Activated naive CD4-positive, alpha-beta T cell treated with anti-CD3 and anti-CD28 coated beads, Interleukin-2, amount 50 U/mL, for 24 hours (primary cell): Measurements from ENCODE around the gene NPR1.

Source experiments
- H3K27ac Mint-ChIP-seq: one replicate; pipeline ENCODE4 v1.8.0; 2021; ENCODE audit warnings: mild to moderate bottlenecking, mixed read lengths
- H3K27me3 Mint-ChIP-seq: one replicate; pipeline ENCODE4 v1.8.0; 2021; ENCODE audit warnings: mixed read lengths
- H3K36me3 Mint-ChIP-seq: one replicate; pipeline ENCODE4 v1.8.0; 2021; ENCODE audit warnings: mixed read lengths
- H3K4me1 Mint-ChIP-seq: one replicate; pipeline ENCODE4 v1.8.0; 2021; ENCODE audit warnings: mixed read lengths
- H3K4me3 Mint-ChIP-seq: one replicate; pipeline ENCODE4 v1.8.0; 2021; ENCODE audit warnings: mild to moderate bottlenecking, mixed read lengths
- H3K9me3 Mint-ChIP-seq: one replicate; pipeline ENCODE4 v1.8.0; 2021; ENCODE audit warnings: mixed read lengths

Gene NPR1

DNA sequence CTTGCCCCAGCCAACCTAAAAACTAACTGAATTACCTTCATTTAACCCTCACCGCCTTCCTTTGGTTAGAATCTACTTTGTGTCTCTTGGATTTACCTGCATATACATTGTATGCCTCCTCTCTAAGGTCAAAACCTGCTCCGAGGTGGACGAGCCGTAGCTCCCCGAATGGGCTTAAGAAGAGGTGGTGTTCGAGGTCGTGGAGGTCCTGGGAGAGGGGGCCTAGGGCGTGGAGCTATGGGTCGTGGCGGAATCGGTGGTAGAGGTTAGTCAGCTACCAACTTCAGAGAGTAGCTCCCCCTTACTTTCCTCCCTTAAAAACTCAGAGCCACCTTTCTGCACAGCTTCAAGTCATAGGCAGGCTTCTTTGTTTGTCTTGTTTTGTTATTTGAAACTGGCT, 35.4 kb upstream of the NPR1 start:
- peaks cover 35% of the 10 kb centered on the region for H3K36me3 Mint-ChIP-seq
- H3K4me1 Mint-ChIP-seq: peaks cover 66% of the 10 kb centered on the region
- no peaks in the 10 kb centered on the region for H3K9me3 Mint-ChIP-seq
- H3K27me3 Mint-ChIP-seq: no peaks in the 10 kb centered on the region
- no peak overlapping the region for H3K4me3 Mint-ChIP-seq
- peak overlapping the region; percentile 10 for H3K27ac Mint-ChIP-seq

DNA sequence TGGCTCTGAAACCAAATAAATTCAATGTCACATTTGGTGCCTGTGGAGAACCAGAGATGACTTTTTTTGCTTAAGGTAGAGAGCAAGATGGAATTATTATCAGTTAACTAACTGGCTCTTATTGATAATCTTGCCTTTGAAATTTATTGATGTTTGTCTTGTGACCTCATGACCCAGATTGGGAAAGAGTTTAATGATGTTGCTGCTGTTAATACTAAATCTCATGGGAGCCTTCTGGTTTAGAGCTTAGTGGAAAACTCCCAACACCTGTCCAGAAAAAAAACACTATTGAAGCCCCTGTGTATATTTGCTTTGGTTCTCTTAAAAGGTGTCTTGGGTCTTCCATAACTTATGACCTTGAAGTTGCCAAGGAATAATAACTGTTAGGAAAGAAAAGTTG, 34.7 kb upstream of the NPR1 start:
- Mint-ChIP-seq H3K4me3 (no peak overlapping the region), H3K27ac (peak overlapping the region; percentile 80), H3K27me3 (no peaks in the 10 kb centered on the region), H3K36me3 (peaks cover 35% of the 10 kb centered on the region), H3K4me1 (peaks cover 73% of the 10 kb centered on the region), H3K9me3 (no peaks in the 10 kb centered on the region)

DNA sequence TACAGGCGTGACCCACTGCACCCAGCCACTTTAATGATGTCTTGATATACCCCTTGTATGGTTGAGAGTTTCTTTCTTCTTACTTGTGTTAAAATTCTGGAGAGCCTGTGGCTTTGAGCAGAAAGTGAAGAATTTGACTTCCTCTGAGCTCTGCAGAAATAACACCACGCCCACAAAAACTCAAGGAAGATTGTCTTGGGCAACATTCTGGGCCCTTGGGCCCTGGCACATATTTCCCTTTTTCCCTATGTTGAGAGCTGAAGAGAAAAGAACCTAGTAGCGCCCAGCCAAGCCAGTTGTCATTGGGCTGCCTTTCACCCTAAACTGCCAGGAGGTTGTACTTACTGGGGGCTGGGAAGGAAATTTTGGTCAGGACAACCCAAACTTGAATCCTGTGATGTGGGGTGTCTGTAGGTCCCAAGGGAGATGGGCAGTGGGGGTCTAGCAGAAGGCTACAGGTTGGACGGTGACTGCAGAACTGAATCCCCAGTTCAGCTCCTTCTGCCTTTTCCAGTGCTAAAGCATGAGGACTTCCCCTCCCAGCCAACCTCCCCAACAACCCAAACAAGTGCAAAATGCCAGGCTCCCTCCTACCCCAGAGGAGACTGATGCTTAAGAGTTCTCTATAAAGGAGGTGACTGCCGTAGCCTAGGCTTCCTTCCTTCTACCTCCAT, 31.7 kb upstream of the NPR1 start:
- Mint-ChIP-seq H3K27ac (peak overlapping the region; percentile 56), H3K4me1 (peaks cover 78% of the 10 kb centered on the region), H3K36me3 (peaks cover 31% of the 10 kb centered on the region), H3K4me3 (no peak overlapping the region), H3K9me3 (no peaks in the 10 kb centered on the region), H3K27me3 (no peaks in the 10 kb centered on the region)

DNA sequence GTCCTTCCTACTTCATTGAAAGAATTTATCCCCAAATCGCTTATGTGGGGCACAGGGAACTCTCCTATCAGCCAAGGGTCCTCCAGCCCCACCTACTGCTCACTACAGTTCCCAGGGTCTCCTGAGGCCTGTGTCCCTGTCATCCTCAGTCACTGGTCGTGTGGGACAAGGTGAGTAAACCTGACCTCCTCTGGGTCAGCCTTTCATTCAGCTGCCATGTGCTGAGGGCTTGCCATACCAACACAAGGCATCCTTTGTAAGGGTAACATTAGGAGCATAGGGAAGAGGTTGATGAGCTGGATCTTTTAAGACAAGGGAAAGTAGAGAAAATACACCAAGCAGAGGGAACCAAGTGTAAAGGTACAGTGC, 31.2 kb upstream of the NPR1 start:
- peak overlapping the region; percentile 56 for H3K27ac Mint-ChIP-seq
- peaks cover 74% of the 10 kb centered on the region for H3K4me1 Mint-ChIP-seq
- peaks cover 29% of the 10 kb centered on the region for H3K36me3 Mint-ChIP-seq
- H3K9me3 Mint-ChIP-seq: no peaks in the 10 kb centered on the region
- no peak overlapping the region for H3K4me3 Mint-ChIP-seq
- no peaks in the 10 kb centered on the region for H3K27me3 Mint-ChIP-seq

DNA sequence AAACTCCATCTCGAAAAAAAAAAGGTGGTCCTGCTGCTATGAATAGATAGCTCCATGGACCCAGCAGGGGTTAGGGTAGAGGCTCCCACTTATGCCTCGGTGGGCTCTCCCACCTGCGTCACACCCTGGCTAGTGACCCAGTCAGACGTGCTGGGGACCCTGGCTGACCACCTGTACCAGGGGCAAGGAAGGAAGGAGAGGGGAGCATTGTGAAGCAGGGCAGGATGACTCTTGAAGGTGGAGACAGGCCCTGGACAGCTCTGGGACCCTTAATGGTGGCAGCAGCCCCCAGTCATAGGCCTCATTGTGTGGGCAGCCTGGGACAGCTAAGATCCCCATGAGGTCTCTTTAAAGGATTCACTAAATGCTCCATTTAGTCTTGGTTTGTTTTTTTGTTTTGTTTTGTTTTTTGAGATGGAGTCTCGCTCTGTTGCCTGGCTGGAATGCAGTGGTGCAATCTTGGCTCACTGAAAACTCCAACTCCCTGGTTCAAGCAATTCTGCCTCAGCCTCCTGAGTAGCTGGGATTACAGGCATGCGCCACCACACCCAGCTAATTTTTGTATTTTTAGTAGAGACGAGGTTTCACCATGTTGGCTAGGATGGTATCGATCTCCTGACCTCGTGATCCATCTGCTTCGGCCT, 30.4 kb upstream of the NPR1 start:
- Mint-ChIP-seq H3K27me3 (no peaks in the 10 kb centered on the region), H3K9me3 (no peaks in the 10 kb centered on the region), H3K4me1 (peaks cover 70% of the 10 kb centered on the region), H3K27ac (peak overlapping the region; percentile 46), H3K4me3 (no peak overlapping the region), H3K36me3 (peaks cover 27% of the 10 kb centered on the region)

DNA sequence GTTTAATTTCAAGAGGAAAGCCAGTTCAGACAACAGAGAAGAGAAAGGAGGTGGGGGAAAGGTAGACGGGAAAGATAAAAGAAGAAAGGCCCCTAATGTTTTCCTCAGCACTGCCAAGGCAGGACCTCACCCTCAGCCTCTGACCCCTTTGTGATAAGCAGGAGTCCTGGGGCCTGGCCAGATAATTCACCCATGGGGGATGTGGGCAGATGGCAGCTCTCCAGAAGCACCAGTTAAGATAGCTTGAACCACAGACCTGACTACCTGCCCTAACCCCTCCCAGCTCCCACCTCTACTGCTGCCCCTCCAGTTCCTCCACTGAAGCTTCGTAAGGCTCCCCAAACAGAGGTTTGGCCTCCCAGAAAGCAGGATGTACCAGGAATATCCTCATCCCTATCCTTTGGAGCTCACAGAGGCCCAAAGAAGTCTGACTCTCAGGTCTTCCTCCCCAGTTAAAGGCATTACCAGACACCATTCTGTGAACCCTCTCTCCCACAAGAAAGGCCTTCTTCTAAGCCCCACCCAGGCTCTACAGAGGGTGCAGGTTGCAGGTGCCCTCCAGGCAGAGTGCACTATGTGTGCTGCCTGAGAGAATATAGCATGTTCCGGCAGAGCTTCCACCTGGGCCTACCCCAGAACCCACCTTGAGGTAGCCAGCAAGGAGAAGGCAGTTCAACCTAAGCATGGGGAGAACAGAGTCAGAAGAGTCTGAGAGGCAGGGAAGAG, 29.2 kb upstream of the NPR1 start:
- Mint-ChIP-seq H3K36me3 (peaks cover 21% of the 10 kb centered on the region), H3K27ac (peak overlapping the region; percentile 93), H3K4me3 (peak overlapping the region; percentile 59), H3K9me3 (no peaks in the 10 kb centered on the region), H3K4me1 (peaks cover 59% of the 10 kb centered on the region), H3K27me3 (no peaks in the 10 kb centered on the region)

DNA sequence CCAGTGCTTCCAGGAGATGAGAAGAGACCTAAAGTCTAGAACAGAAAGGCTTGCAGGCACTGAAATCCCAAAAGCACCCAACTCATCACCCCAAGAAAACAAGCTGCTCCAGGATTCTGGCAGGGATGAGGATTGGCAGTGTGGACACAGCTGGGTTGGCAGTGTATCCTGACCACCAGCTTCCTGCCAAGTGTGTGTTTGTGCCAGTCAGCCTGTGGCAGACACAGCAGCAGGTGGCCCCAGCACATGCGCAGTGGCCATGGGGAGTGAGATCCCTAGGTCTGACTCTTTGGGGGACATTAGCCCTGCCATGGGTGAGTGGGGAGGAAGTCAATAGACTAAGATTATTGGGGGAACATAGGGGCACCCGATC, 28.6 kb upstream of the NPR1 start:
- H3K36me3 Mint-ChIP-seq: peaks cover 17% of the 10 kb centered on the region
- peaks cover 53% of the 10 kb centered on the region for H3K4me1 Mint-ChIP-seq
- H3K27ac Mint-ChIP-seq: peak overlapping the region; percentile 93
- H3K27me3 Mint-ChIP-seq: no peaks in the 10 kb centered on the region
- H3K4me3 Mint-ChIP-seq: peak overlapping the region; percentile 59
- no peaks in the 10 kb centered on the region for H3K9me3 Mint-ChIP-seq

DNA sequence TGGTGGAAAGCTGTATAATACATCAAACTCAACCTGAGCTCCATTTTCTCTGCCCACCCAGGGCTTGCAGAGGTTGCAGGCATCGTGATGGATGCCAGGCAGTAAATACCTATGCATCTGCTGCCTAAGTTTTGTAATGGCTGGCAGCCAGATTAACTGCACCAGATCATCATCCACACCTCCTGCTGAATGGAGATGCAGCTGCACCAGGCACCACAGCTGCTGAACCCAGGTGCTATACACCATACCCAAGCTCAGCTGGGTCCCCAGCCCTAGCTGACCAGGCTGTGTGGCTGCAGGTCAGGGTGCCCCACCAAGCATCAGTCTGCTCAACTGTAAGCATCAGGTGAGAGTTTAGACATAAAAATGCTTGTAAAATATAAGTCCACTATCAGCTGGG, 26.7 kb upstream of the NPR1 start:
- Mint-ChIP-seq H3K4me1 (peaks cover 34% of the 10 kb centered on the region), H3K9me3 (no peaks in the 10 kb centered on the region)

DNA sequence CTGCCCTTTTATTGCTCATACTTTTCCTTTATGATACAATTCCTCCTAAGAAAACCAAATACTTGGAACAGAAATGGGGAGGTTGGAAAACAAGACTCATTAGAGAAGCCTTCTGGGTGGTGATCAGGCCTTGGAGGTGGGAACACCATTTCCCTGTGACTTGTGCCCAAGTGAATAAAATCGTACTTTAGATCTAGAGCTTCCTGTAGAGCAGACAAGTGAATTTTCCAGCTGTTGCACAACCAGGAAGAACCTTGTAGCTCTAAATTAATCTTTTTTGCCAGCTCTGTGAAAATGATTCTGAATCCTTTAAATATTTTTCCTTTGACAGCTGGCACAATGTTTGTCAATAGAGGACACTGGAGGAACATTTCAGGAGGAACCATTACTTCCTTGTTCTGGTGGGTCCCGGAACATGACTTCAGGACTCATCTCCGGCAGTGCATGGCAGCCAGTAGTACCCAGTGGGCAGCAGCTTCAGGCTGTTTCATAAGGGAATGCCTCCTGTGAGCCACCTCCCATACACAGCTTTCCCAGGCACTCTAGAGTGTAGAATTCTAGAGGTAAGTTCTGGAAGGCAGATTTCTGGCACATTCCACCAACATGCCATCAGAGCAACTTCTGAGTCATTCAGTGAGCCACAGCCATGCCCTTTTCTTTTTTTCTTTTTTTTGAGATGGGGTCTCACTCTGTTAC, 25.5 kb upstream of the NPR1 start:
- H3K4me1 Mint-ChIP-seq: peaks cover 24% of the 10 kb centered on the region
- H3K4me3 Mint-ChIP-seq: no peak overlapping the region
- H3K27ac Mint-ChIP-seq: no peak overlapping the region
- H3K36me3 Mint-ChIP-seq: no peaks in the 10 kb centered on the region
- H3K9me3 Mint-ChIP-seq: no peaks in the 10 kb centered on the region
- H3K27me3 Mint-ChIP-seq: no peaks in the 10 kb centered on the region

More for the DNA sequence above, 26.7 kb upstream of the NPR1 start:
- Mint-ChIP-seq H3K4me3 (no peak overlapping the region), H3K36me3 (peaks cover 2% of the 10 kb centered on the region), H3K27me3 (no peaks in the 10 kb centered on the region), H3K27ac (no peak overlapping the region)

DNA sequence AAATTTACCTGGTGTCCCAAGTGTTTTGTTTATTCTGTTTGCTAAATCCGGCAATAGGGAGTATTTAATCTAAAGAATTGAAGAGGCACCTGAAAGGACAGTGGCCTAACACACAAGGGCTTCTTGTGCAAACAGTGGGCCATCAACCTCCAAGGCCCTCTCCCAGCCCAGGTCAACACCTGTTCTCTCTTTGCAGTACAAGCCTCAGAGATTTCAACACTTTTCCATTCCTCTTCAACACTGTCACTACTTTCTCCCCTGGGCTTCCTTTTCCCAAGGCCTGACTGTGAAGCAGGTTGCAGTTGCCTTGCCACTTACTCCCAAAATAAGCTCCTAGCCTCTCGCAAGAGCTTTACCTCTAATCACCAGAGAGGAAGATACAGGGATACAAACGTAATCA, 23.2 kb upstream of the NPR1 start:
- no peaks in the 10 kb centered on the region for H3K9me3 Mint-ChIP-seq
- no peaks in the 10 kb centered on the region for H3K27me3 Mint-ChIP-seq

DNA sequence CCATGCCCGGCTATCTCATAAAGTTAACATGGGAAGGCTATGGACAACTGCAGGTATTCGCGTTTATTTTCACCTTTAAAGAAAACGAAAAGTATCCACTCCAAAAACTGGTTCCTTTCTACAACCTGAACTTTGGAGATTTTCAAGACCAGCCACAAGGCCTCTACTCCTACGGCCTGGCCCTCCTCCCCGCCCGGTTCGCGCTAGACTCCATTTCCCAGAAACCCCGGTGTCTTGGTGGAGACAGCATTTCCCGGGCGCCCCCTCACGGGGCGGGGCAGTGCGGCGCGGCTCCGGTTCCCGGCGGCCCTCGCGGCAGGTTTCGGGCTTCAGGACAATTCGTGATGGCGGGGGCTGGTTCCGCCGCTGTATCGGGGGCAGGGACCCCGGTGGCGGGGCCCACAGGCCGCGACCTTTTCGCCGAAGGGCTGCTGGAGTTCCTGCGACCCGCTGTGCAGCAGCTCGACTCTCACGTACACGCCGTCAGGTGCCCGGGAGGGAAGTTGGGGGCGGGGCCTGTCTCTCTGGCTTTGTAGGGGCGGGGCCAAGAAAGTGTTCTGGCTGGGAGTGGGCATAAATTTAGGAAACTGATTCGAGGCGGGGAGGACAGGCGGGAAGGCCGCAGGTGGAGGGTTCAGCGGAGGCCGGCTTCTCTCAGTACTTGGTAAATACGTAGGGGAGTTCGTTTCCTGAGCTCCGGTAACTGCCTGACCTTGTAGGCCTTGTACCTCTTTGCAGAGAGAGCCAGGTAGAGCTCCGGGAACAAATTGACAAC, 19.9 kb upstream of the NPR1 start, which contains the start of gene SNAPIN:
Gene SNAPIN (plus strand): TSS at position 304 of the 775 bp plus-strand sequence. CDS start 41 bp downstream, at position 345.
- H3K4me3 Mint-ChIP-seq: peak within 1 kb of the TSS; percentile 93
- peak within 1 kb of the TSS; percentile 94 for H3K27ac Mint-ChIP-seq
- H3K9me3 Mint-ChIP-seq: no peaks in the 10 kb centered on the region
- H3K4me1 Mint-ChIP-seq: peaks cover 16% of the 10 kb centered on the region
- no peaks in the 10 kb centered on the region for H3K27me3 Mint-ChIP-seq
- peaks cover 6% of the 10 kb centered on the region for H3K36me3 Mint-ChIP-seq

More for the DNA sequence above, 23.2 kb upstream of the NPR1 start:
- peaks cover 16% of the 10 kb centered on the region for H3K4me1 Mint-ChIP-seq
- H3K36me3 Mint-ChIP-seq: no peaks in the 10 kb centered on the region
- H3K27ac Mint-ChIP-seq: no peak overlapping the region
- no peak overlapping the region for H3K4me3 Mint-ChIP-seq

DNA sequence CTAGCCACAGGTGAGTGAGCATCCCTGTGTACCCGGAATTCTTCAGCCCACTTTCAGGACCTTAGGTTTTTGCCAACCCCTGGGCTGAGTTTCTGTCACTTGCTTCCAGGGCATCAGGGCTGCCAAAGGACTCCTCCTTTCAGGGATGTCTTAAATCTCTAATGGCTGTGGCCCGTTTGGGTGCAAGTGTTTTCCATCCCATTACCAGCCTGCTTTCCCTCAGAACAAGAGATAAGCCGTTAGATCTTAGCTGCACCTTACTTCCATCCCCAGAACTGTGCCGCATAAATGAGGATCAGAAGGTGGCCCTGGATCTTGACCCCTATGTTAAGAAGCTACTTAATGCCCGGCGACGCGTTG, 19.3 kb upstream of the NPR1 start:
- Mint-ChIP-seq H3K4me3 (peak overlapping the region; percentile 93), H3K9me3 (no peaks in the 10 kb centered on the region), H3K27ac (peak overlapping the region; percentile 94)

DNA sequence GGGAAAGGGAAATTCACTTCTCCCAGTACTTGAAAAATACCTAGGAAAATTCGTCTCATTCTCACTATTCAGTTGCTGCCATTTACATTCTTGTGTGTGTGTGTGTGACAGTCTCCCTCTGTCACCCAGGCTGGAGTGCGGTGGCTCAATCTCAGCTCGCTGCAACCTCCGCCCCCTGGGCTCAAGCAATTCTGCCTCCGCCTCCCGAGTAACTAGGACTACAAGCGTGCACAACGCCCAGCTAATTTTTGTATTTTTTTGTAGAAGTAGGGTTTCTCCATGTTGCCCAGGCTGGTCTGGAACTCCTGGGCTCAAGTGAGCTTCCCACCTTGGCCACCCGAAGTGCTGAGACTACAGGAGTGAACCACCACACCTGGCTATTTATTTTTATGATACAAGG, 18.8 kb upstream of the NPR1 start:
- H3K36me3 Mint-ChIP-seq: peaks cover 10% of the 10 kb centered on the region
- no peaks in the 10 kb centered on the region for H3K9me3 Mint-ChIP-seq
- no peaks in the 10 kb centered on the region for H3K27me3 Mint-ChIP-seq
- peaks cover 16% of the 10 kb centered on the region for H3K4me1 Mint-ChIP-seq
- H3K27ac Mint-ChIP-seq: peak overlapping the region; percentile 35
- H3K4me3 Mint-ChIP-seq: peak overlapping the region; percentile 93

More for the DNA sequence above, 19.3 kb upstream of the NPR1 start:
- H3K27me3 Mint-ChIP-seq: no peaks in the 10 kb centered on the region
- H3K36me3 Mint-ChIP-seq: peaks cover 7% of the 10 kb centered on the region
- H3K4me1 Mint-ChIP-seq: peaks cover 16% of the 10 kb centered on the region

DNA sequence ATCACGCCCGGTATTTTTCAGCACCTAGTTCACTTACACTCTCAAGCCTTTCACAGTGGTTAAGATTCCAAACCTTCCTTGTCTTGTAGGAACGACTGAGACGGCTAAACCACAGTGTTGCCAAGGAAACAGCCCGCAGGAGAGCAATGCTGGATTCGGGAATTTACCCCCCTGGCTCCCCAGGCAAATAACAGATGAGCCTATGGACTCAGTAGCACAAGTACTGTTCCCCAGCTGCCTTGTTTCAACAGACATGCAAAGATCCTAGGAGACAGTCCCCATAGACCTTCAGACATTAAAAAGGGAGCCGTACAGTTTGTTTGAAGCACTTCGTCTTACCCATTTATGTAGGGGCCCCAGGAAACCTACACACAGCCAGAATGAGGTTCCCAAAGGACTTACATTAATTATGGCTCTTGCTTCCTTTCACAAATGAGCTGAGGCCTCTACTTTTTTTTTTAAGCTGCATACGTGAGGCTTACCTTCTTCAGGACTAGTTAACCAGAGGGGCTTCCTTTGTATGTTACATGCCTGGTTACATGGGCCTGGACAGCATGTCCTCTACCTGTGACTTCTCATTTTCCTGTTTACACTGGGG, 17.3 kb upstream of the NPR1 start:
- Mint-ChIP-seq H3K27me3 (no peaks in the 10 kb centered on the region), H3K4me1 (peaks cover 19% of the 10 kb centered on the region), H3K36me3 (peaks cover 17% of the 10 kb centered on the region), H3K4me3 (peak overlapping the region; percentile 36), H3K27ac (peak overlapping the region; percentile 68), H3K9me3 (no peaks in the 10 kb centered on the region)

DNA sequence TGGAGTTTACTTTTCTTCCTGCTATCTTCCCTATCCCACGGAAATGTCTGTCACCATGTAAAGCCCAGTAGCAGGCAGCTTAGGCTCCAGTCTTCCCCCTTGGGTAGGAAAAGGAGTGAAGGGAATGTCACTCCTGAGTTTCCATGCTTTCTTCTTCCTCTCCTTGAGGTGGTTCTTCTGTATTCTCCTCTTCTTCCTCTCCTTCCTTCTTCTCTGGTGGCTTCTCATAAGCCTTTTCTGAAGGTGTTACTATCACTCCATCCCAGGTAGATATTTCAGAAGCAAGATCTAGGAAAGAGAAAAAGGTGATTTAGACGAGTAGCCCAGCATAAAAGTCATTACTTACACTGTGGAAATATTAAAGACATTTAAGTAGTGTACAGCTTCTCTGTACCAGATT, 16.2 kb upstream of the NPR1 start:
- Mint-ChIP-seq H3K4me1 (peaks cover 20% of the 10 kb centered on the region), H3K9me3 (no peaks in the 10 kb centered on the region), H3K36me3 (peaks cover 20% of the 10 kb centered on the region), H3K27me3 (no peaks in the 10 kb centered on the region), H3K4me3 (no peak overlapping the region), H3K27ac (no peak overlapping the region)
